HFFc6 (cell line): ENCODE data around the gene NANP. TPM values are rescaled to one million over a fixed set of nuclear protein-coding genes. Genes with fewer than 3 reads are reported as not detected.
A peak's percentile ranks its signal among the peaks of the same experiment; 100 is the strongest.
"Not testable (repeated sequence)": the region's sequence is repeated elsewhere in the genome, so short reads cannot be mapped to it uniquely, and the experiment has no call there.

ENCODE experiments used
- DNase-seq: peaks from one replicate; pipeline ENCODE4 v3.0.0-alpha.2; 2018
- H3K27ac Mint-ChIP-seq: 2 replicates; pipeline ENCODE4 v1.8.0; 2020; ENCODE audit warnings: mild to moderate bottlenecking, mixed read lengths
- H3K27me3 Mint-ChIP-seq: 2 replicates; pipeline ENCODE4 v1.8.0; 2021; ENCODE audit warnings: mild to moderate bottlenecking, moderate library complexity, mixed read lengths; ENCODE audit not compliant: insufficient read depth
- H3K36me3 Mint-ChIP-seq: 2 replicates; pipeline ENCODE4 v1.8.0; 2021; ENCODE audit warnings: low read depth, mixed read lengths
- H3K4me1 Mint-ChIP-seq: 2 replicates; pipeline ENCODE4 v1.8.0; 2020; ENCODE audit warnings: low read depth, mixed read lengths
- H3K4me3 Mint-ChIP-seq: 2 replicates; pipeline ENCODE4 v1.8.0; 2020; ENCODE audit warnings: mild to moderate bottlenecking, moderate library complexity, mixed read lengths
- H3K9me3 Mint-ChIP-seq: 2 replicates; pipeline ENCODE4 v1.8.0; 2020; ENCODE audit warnings: mild to moderate bottlenecking, mixed read lengths
- CTCF ChIP-seq: fragments of 200-600 bp; sonication (generic); IDR thresholded peaks from 2 replicates; pipeline ENCODE4 v1.5.0; 2021; ENCODE audit warnings: antibody characterized with exemption, mild to moderate bottlenecking
- total RNA-seq, 6 experiments: library from RNA; stranded (reverse); fragmentation: NEBNext Ultra II Directional; extraction: Animal tissue kit (Norgen Biotek cat#: 25700); gene quantifications; 2 replicates in 1 of 6; 3 replicates in 5 of 6; pipeline ENCODE4 v1.2.3, GENCODE V29; 2021

NANP gene
- total RNA-seq, 6 experiments from 2014 or later, result 7.1 to 8.6 (median 7.4) TPM

- no peak overlapping the region for H3K27ac Mint-ChIP-seq
- DNase-seq, result no peak
- peaks cover 7% of the 10 kb centered on the region; the same call in 1 of the 2 replicates for H3K4me1 Mint-ChIP-seq
- H3K27me3 Mint-ChIP-seq, result peaks cover 2% of the 10 kb centered on the region
- H3K4me3 Mint-ChIP-seq, result no peak overlapping the region
- no peaks in the 10 kb centered on the region for H3K9me3 Mint-ChIP-seq
- no peaks in the 10 kb centered on the region; the same call in 1 of the 2 replicates for H3K36me3 Mint-ChIP-seq
- TF ChIP-seq CTCF, result no peak
Measured at GRCh38 chr20:25654487-25654886, 30.7 kb upstream of the NANP start.

- not testable (repeated sequence) for H3K36me3 Mint-ChIP-seq, H3K4me3 Mint-ChIP-seq, H3K4me1 Mint-ChIP-seq, H3K9me3 Mint-ChIP-seq, DNase-seq, H3K27ac Mint-ChIP-seq, H3K27me3 Mint-ChIP-seq
Measured at GRCh38 chr20:25652866-25653265, 29.1 kb upstream of the NANP start.

GRCh38 chr20:25644814-25645213 is 21.0 kb upstream of the NANP start:
- Mint-ChIP-seq H3K4me3 (no peak overlapping the region), H3K36me3 (peaks cover 13% of the 10 kb centered on the region), H3K27ac (no peak overlapping the region), H3K4me1 (no peaks in the 10 kb centered on the region), H3K9me3 (peaks cover 4% of the 10 kb centered on the region; the same call in 1 of the 2 replicates), H3K27me3 (peaks cover 4% of the 10 kb centered on the region)
- no peak for DNase-seq
- TF ChIP-seq CTCF, result no peak

GRCh38 chr20:25643716-25644115 is 19.9 kb upstream of the NANP start:
- Mint-ChIP-seq H3K36me3 (peaks cover 13% of the 10 kb centered on the region), H3K9me3 (peaks cover 4% of the 10 kb centered on the region; the same call in 1 of the 2 replicates), H3K4me3 (no peak overlapping the region), H3K27me3 (peaks cover 4% of the 10 kb centered on the region), H3K4me1 (no peaks in the 10 kb centered on the region), H3K27ac (no peak overlapping the region)
- no peak for TF ChIP-seq CTCF
- DNase-seq, result no peak

- H3K9me3 Mint-ChIP-seq, result peaks cover 8% of the 10 kb centered on the region
- no peaks in the 10 kb centered on the region for H3K27me3 Mint-ChIP-seq
- H3K4me1 Mint-ChIP-seq, result peaks cover 22% of the 10 kb centered on the region
- DNase-seq, result no peak
- peaks cover 25% of the 10 kb centered on the region for H3K36me3 Mint-ChIP-seq
- no peak overlapping the region for H3K27ac Mint-ChIP-seq
- no peak overlapping the region for H3K4me3 Mint-ChIP-seq
- no peak for TF ChIP-seq CTCF
Measured at GRCh38 chr20:25637247-25637646, 13.4 kb upstream of the NANP start.

- peak overlapping the region; percentile 65 for H3K4me3 Mint-ChIP-seq
- H3K27me3 Mint-ChIP-seq, result no peaks in the 10 kb centered on the region
- peak overlapping the region; percentile 89 for H3K27ac Mint-ChIP-seq
- peaks cover 37% of the 10 kb centered on the region for H3K36me3 Mint-ChIP-seq
- peaks cover 51% of the 10 kb centered on the region for H3K4me1 Mint-ChIP-seq
- DNase-seq, result peak; percentile 84
- TF ChIP-seq CTCF, result no peak
- peaks cover 8% of the 10 kb centered on the region for H3K9me3 Mint-ChIP-seq
Measured at GRCh38 chr20:25632940-25633790, 9.4 kb upstream of the NANP start.

GRCh38 chr20:25630615-25631014 is 6.8 kb upstream of the NANP start:
- not testable (repeated sequence) for H3K27ac Mint-ChIP-seq, H3K4me3 Mint-ChIP-seq, DNase-seq, H3K9me3 Mint-ChIP-seq, H3K27me3 Mint-ChIP-seq
- Mint-ChIP-seq H3K36me3 (peaks cover 30% of the 10 kb centered on the region), H3K4me1 (peaks cover 51% of the 10 kb centered on the region)
